Left ventricle myocardium inferior (tissue), 1 donor: ENCODE measurements around the gene HCN2. TPM values are rescaled to one million over a fixed set of nuclear protein-coding genes. Genes with fewer than 3 reads are reported as not detected.

Experiments
- DNase-seq: peaks from one replicate; pipeline ENCODE4 v3.0.0-alpha.2; 2020
- H3K27ac ChIP-seq: fragments of 200-600 bp; replicated peaks from 2 replicates; pipeline ENCODE4 v1.8.0; 2021
- H3K27me3 ChIP-seq: fragments of 200-600 bp; 2 replicates; pipeline ENCODE4 v1.8.0; 2021; ENCODE audit warnings: low read depth
- H3K36me3 ChIP-seq: fragments of 200-600 bp; 2 replicates; pipeline ENCODE4 v1.8.0; 2021
- H3K4me1 ChIP-seq: fragments of 200-600 bp; 2 replicates; pipeline ENCODE4 v1.8.0; 2021
- H3K4me3 ChIP-seq: fragments of 200-600 bp; 2 replicates; pipeline ENCODE4 v1.8.0; 2021; ENCODE audit warnings: mild to moderate bottlenecking, moderate library complexity
- H3K9me3 ChIP-seq: fragments of 200-600 bp; replicated peaks from 2 replicates; pipeline ENCODE4 v1.8.0; 2021
- intact Hi-C: fragments of 100-400 bp; cut with micrococcal nuclease; formaldehyde crosslinking; loops from one replicate; pipeline ENCODE4 v1.11.0; 2022
- total RNA-seq: library from RNA; stranded (reverse); fragmentation: NEBNext Ultra II Directional; extraction: Animal tissue kit (Norgen Biotek cat#: 25700); gene quantifications from one replicate; pipeline ENCODE4 v1.2.1, GENCODE V29; 2021
- TF ChIP-seq, protein P1 (sequence below): fragments of 200-600 bp; IDR thresholded peaks from 2 replicates; pipeline ENCODE4 v1.8.0; 2021; ENCODE audit warnings: antibody characterized with exemption, mild to moderate bottlenecking, borderline replicate concordance
- donor health status: DM: no; HTN: yes; CAD: no; lungs with severe emphysema.

HCN2 gene
- total RNA-seq, 1 donor from 2014 or later: 21.9 TPM

- no peak for DNase-seq
- H3K27ac ChIP-seq: no peak overlapping the region
- intact Hi-C loops: no loop called here
- TF ChIP-seq, protein P1, sequence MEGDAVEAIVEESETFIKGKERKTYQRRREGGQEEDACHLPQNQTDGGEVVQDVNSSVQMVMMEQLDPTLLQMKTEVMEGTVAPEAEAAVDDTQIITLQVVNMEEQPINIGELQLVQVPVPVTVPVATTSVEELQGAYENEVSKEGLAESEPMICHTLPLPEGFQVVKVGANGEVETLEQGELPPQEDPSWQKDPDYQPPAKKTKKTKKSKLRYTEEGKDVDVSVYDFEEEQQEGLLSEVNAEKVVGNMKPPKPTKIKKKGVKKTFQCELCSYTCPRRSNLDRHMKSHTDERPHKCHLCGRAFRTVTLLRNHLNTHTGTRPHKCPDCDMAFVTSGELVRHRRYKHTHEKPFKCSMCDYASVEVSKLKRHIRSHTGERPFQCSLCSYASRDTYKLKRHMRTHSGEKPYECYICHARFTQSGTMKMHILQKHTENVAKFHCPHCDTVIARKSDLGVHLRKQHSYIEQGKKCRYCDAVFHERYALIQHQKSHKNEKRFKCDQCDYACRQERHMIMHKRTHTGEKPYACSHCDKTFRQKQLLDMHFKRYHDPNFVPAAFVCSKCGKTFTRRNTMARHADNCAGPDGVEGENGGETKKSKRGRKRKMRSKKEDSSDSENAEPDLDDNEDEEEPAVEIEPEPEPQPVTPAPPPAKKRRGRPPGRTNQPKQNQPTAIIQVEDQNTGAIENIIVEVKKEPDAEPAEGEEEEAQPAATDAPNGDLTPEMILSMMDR: no peak
- H3K4me3 ChIP-seq: no peak overlapping the region
- H3K9me3 ChIP-seq: no peaks in the 10 kb centered on the region
- H3K36me3 ChIP-seq: peaks cover 91% of the 10 kb centered on the region
- H3K4me1 ChIP-seq: no peaks in the 10 kb centered on the region
- H3K27me3 ChIP-seq: peaks cover 4% of the 10 kb centered on the region
Observed at GRCh38 chr19:621819-622218, 32.1 kb downstream of the HCN2 start.

DNA sequence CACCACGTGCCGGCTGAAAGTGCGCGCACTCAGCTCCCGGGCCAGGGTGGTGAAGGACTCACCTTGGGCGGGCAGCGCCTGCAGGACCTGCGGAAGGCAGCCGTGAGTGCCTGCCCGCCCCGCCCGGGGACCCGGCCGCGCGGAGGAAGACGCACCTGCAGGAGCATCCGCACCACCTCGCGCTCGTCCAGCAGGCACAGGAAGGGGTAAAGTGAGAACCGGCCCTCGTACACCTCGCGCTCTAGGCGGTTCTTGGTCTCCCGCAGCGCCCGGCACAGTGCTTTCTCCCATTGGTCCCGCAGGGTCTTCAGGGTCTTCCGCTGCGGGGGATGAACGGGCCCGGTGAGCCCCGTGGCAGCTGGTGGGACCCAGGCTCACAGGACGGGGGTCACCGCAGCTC is 33.0 kb downstream of the HCN2 start:
- no peak overlapping the region for H3K27ac ChIP-seq
- H3K4me1 ChIP-seq: no peaks in the 10 kb centered on the region
- no peak for DNase-seq
- H3K36me3 ChIP-seq: peaks cover 87% of the 10 kb centered on the region
- no peak overlapping the region for H3K4me3 ChIP-seq
- no peaks in the 10 kb centered on the region for H3K27me3 ChIP-seq
- no peaks in the 10 kb centered on the region for H3K9me3 ChIP-seq
- intact Hi-C loops: no loop called here
- TF ChIP-seq, protein P1: no peak

GRCh38 chr19:623175-623916 is 33.7 kb downstream of the HCN2 start:
- H3K4me3 ChIP-seq: no peak overlapping the region
- intact Hi-C loops: no loop called here
- TF ChIP-seq, protein P1: no peak
- H3K9me3 ChIP-seq: no peaks in the 10 kb centered on the region
- peaks cover 87% of the 10 kb centered on the region for H3K36me3 ChIP-seq
- DNase-seq: no peak
- no peaks in the 10 kb centered on the region for H3K4me1 ChIP-seq
- H3K27me3 ChIP-seq: no peaks in the 10 kb centered on the region
- no peak overlapping the region for H3K27ac ChIP-seq

GRCh38 chr19:623974-624373 is 34.3 kb downstream of the HCN2 start:
- intact Hi-C loops: no loop called here
- no peak for DNase-seq
- Histone ChIP-seq H3K36me3 (peaks cover 87% of the 10 kb centered on the region), H3K9me3 (no peaks in the 10 kb centered on the region), H3K27me3 (no peaks in the 10 kb centered on the region), H3K27ac (no peak overlapping the region), H3K4me1 (no peaks in the 10 kb centered on the region), H3K4me3 (no peak overlapping the region)
- TF ChIP-seq, protein P1: no peak

DNA sequence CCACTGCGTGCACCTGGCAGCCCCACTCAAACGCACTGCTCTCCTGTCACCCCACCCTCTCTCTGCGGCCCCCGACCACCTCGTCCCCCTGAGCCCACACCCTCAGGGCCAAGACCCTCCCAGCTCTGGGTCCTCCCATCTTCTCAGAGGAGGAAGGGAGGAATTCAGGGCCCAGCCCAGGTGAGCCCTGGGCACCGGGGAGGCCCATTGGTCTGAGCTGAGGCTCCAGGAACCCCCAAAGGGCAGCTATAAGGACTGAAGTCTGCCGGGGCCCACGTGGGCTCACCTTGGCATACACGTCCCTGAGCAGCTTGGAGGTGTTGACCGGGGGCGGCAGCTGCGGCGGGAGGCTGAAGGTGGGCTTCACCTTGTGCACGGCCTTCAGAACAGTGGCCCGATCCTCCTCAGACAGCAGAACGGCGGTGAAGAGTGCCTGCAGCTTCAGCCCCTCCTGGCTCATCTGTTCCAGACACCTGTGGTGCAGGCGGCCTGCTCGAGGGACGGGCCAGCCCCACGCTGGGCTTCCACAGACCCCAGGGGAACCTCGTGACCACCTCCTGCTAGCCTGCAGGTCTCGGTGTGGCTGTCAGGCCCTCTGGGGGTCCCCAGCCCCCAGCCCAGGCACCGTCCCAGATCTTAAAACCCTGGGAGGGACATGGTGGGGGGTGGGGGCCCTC is 34.9 kb downstream of the HCN2 start:
- intact Hi-C loops: no loop called here
- no peak overlapping the region for H3K4me3 ChIP-seq
- H3K27me3 ChIP-seq: no peaks in the 10 kb centered on the region
- no peaks in the 10 kb centered on the region for H3K9me3 ChIP-seq
- H3K4me1 ChIP-seq: peaks cover 2% of the 10 kb centered on the region
- DNase-seq: no peak
- TF ChIP-seq, protein P1: no peak
- peaks cover 87% of the 10 kb centered on the region for H3K36me3 ChIP-seq
- no peak overlapping the region for H3K27ac ChIP-seq
